Gastrocnemius medialis (tissue), 4 donors: ENCODE measurements around the gene ANTXR1. TPM values are rescaled to one million over a fixed set of nuclear protein-coding genes. Genes with fewer than 3 reads are reported as not detected.

Source experiments
- ATAC-seq, 2 donors: fragments of 150-250 bp; one replicate each; pipeline ENCODE4 v1.9.1; 2016
- DNase-seq, 2 donors: peaks; one replicate each; pipeline ENCODE4 v3.0.0-alpha.2; 2019
- H3K27ac ChIP-seq, 4 donors: fragments of 200-600 bp; sonication (generic); 1 replicate in 1 of 4; 2 replicates in 3 of 4; pipeline ENCODE4 v1.5.1; 2016 to 2018; ENCODE audit warnings: mild to moderate bottlenecking in 2 of 4, moderate library complexity in 1 of 4
- H3K27me3 ChIP-seq, 3 donors: fragments of 200-600 bp; sonication (generic) in 2 of 3; 1 replicate in 1 of 3; 2 replicates in 2 of 3; pipeline versions ENCODE4 v1.5.1 to v1.6.0; 2016 to 2019; ENCODE audit warnings: mild to moderate bottlenecking in 1 of 3, moderate library complexity in 1 of 3
- H3K36me3 ChIP-seq, 2 donors: fragments of 200-600 bp; sonication (generic) in 1 of 2; one replicate each; pipeline ENCODE4 v1.5.1; 2017 to 2018
- H3K4me1 ChIP-seq, 2 donors: fragments of 200-600 bp; sonication (generic) in 1 of 2; one replicate each; pipeline ENCODE4 v1.5.1; 2016 to 2017; ENCODE audit warnings: mild to moderate bottlenecking in 2 of 2
- H3K4me3 ChIP-seq, 4 donors: fragments of 200-600 bp; sonication (generic) in 3 of 4; 1 replicate in 1 of 4; 2 replicates in 3 of 4; pipeline ENCODE4 v1.5.1; 2016 to 2019; ENCODE audit warnings: mild to moderate bottlenecking in 2 of 4
- H3K9me3 ChIP-seq, 3 donors: fragments of 200-600 bp; sonication (generic) in 2 of 3; 1 replicate in 1 of 3; 2 replicates in 2 of 3; pipeline ENCODE4 v1.5.1; 2016 to 2019
- POLR2A ChIP-seq, 2 donors: fragments of 450-650 bp; IDR thresholded peaks; one replicate each; pipeline ENCODE4 v1.6.1; 2017; ENCODE audit warnings: antibody characterized with exemption in 2 of 2, mild to moderate bottlenecking in 2 of 2, moderate library complexity in 2 of 2
- in situ Hi-C, 4 donors: fragments of 200-750 bp; cut with MboI; loops; one replicate each; pipeline versions ENCODE4 v1.15.0 to v1.8.0; 2017; ENCODE audit warnings: low sequenced_read_pairs in 4 of 4
- intact Hi-C: fragments of 100-400 bp; cut with DNase I; formaldehyde crosslinking; loops from one replicate; pipeline ENCODE4 v1.15.1; 2023; ENCODE audit warnings: low total_unique reads
- total RNA-seq, 4 donors: library from RNA; depleted of rRNA; stranded (reverse); fragments of >200 nt; gene quantifications; one replicate each; pipeline versions ENCODE4 v1.1.0 to v1.2.3, GENCODE V29; 2016
- TF ChIP-seq, protein P1 (sequence below), 5 experiments: fragments of 450-650 bp in 3 of 5; fragments of 200-600 bp in 2 of 5; sonication (generic) in 2 of 5; IDR thresholded peaks in 4 of 5; conservative IDR thresholded peaks in 1 of 5; 1 replicate in 4 of 5; 2 replicates in 1 of 5; pipeline ENCODE4 v1.5.1; 2016 to 2019; ENCODE audit warnings: antibody characterized with exemption in 5 of 5, mild to moderate bottlenecking in 3 of 5, moderate library complexity in 3 of 5

ANTXR1 gene
- total RNA-seq, 4 donors from 2014 or later = 8.0 to 13.6 (median 9.7) TPM

DNA sequence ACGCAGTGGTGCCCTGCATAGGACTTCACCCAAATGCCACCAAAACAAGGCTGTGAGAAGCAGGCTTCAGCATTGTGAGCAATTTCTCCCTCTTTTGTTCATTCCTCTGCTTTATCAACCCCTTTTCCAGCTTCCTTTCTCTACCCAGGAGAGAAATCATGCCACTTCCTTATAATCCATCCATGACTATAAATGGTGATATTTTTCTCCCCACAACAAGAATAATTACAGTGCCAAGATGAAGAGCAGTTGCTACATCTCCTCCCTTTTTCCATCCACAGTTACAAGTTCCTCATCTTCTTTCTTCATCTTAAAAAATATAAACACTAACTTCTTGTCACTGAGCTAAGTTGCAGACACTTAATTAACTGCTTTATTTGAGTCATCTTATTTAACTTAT is 167.2 kb downstream of the ANTXR1 start:
- in situ Hi-C loops = no loop called here
- Histone ChIP-seq H3K27ac (no peak overlapping the region), H3K4me3 (no peak overlapping the region), H3K36me3 (no peaks in the 10 kb centered on the region), H3K27me3 (no peaks in the 10 kb centered on the region), H3K4me1 (peaks cover 16 to 19% of the 10 kb centered on the region in 2 donors), H3K9me3 (no peaks in the 10 kb centered on the region)
- DNase-seq = no peak
- no peak for ATAC-seq
- TF ChIP-seq, protein P1, sequence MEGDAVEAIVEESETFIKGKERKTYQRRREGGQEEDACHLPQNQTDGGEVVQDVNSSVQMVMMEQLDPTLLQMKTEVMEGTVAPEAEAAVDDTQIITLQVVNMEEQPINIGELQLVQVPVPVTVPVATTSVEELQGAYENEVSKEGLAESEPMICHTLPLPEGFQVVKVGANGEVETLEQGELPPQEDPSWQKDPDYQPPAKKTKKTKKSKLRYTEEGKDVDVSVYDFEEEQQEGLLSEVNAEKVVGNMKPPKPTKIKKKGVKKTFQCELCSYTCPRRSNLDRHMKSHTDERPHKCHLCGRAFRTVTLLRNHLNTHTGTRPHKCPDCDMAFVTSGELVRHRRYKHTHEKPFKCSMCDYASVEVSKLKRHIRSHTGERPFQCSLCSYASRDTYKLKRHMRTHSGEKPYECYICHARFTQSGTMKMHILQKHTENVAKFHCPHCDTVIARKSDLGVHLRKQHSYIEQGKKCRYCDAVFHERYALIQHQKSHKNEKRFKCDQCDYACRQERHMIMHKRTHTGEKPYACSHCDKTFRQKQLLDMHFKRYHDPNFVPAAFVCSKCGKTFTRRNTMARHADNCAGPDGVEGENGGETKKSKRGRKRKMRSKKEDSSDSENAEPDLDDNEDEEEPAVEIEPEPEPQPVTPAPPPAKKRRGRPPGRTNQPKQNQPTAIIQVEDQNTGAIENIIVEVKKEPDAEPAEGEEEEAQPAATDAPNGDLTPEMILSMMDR (IDR thresholded peaks at IDR 0.05 in 4 of 5, conservative IDR thresholded peaks at IDR 0.05 in 1 of 5) = no peak
- no peak for TF ChIP-seq POLR2A (IDR thresholded peaks at IDR 0.05)
- intact Hi-C loops = no loop called here

DNA sequence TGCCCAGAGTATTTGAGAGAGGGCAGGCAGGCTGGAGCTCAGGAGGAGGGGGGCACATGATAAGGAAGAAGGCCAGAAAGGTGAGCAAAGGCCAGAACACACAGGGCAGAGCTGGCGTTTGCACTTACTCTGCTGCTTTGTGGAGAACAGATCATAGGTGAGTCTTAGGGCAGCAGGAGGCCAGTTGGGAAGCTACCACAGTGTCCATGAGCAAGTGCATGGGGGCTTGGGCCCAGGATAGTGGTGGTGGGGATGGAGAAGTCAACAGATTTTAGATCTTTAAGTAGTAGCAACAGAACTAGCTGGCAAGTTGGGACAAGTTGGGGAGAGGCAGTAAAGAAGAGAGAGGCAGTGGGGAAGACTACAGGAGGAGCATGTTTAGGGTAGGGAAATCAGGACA is 168.0 kb downstream of the ANTXR1 start:
- intact Hi-C loops (no loop called here), in situ Hi-C loops (no loop called here)
- Histone ChIP-seq H3K36me3 (no peaks in the 10 kb centered on the region), H3K4me3 (no peak overlapping the region), H3K9me3 (no peaks in the 10 kb centered on the region), H3K27me3 (no peaks in the 10 kb centered on the region), H3K4me1 (peaks cover 16 to 19% of the 10 kb centered on the region in 2 donors), H3K27ac (no peak overlapping the region)
- no peak for TF ChIP-seq POLR2A (IDR thresholded peaks at IDR 0.05)
- DNase-seq = no peak
- no peak for ATAC-seq

DNA sequence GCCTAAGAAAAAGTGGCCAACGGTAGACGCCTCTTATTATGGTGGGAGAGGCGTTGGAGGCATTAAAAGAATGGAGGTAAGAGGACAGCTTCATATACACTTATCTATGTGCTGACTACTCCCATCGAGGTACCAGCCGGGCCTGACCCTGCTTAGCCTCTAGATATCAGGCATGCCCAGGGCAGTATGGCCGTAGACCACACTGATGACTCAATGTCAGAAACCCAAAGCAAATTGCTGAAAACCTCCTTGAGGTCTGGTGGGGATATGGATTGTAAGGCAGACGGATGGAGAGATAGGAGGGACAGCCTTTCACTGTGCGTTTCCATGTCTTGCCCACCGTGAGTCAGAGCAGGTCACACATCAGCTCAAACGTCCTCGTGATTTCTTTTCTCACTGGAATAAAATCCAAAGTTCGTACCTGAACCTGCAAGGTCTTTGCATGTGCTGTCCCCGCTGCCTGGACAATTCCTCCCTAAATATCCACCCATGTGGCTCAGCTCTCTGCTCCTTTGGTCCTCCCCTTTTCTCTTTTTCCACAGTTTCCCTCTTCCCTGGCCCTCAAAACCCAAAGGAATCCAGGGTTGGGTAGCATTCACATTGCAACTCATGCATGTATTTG is 168.9 kb downstream of the ANTXR1 start:
- no peak for ATAC-seq
- H3K36me3 ChIP-seq = no peaks in the 10 kb centered on the region
- no peaks in the 10 kb centered on the region for H3K27me3 ChIP-seq
- no peak for DNase-seq
- H3K9me3 ChIP-seq = no peaks in the 10 kb centered on the region
- TF ChIP-seq, protein P1 (IDR thresholded peaks at IDR 0.05 in 4 of 5, conservative IDR thresholded peaks at IDR 0.05 in 1 of 5) = no peak
- no peak for TF ChIP-seq POLR2A (IDR thresholded peaks at IDR 0.05)
- intact Hi-C loops (no loop called here), in situ Hi-C loops (no loop called here)
- no peak overlapping the region for H3K27ac ChIP-seq
- peaks cover 9 to 12% of the 10 kb centered on the region in 2 donors for H3K4me1 ChIP-seq
- no peak overlapping the region for H3K4me3 ChIP-seq

DNA sequence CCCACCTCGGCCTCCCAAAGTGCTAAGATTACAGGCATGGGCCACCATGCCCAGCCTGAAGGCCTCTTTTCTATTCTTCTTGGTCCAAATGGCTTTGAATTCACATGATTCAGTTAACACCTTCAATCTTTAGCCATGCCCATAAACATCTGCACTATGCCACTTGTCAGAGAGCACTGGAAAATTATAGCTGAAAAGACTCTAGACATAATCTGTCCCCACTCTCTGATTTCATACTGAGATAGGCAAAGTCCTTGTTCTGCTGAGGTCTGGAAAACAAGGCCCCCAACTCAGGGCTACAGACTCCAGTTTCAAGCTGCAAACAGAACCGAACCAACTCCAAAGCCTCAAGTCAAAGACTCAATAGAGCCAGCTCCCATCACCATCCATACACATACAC is 170.7 kb downstream of the ANTXR1 start:
- Histone ChIP-seq H3K9me3 (no peaks in the 10 kb centered on the region), H3K36me3 (no peaks in the 10 kb centered on the region), H3K4me3 (no peak overlapping the region), H3K4me1 (peaks cover 0 to 3% of the 10 kb centered on the region in 2 donors), H3K27ac (no peak overlapping the region), H3K27me3 (no peaks in the 10 kb centered on the region)
- intact Hi-C loops = no loop called here
- no peak for ATAC-seq
- in situ Hi-C loops = no loop called here
- DNase-seq = no peak
- no peak for TF ChIP-seq POLR2A (IDR thresholded peaks at IDR 0.05)
- TF ChIP-seq, protein P1 (IDR thresholded peaks at IDR 0.05 in 4 of 5, conservative IDR thresholded peaks at IDR 0.05 in 1 of 5) = no peak

DNA sequence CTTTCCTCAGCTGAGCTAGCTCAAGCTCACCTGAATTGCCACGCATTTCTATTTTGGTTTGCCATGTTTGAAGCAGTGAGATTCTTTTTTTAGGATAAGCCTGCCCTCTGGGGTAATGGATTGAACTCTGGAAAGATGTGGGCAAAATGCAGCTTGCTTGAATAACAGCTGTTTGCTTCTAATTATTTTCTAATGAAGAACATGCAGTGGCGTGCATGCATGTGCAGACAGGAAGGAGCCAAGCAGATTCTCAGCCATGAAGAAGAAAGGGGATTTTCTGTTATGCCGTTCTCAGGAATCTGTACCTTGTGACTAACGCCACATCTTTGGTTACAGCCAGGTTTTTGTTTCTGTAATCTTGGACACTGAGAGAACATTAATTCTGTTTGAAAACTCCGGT is 171.2 kb downstream of the ANTXR1 start:
- H3K4me3 ChIP-seq = no peak overlapping the region
- DNase-seq (no peak), ATAC-seq (no peak)
- in situ Hi-C loops = no loop called here
- no peaks in the 10 kb centered on the region for H3K36me3 ChIP-seq
- H3K4me1 ChIP-seq = peaks cover 0 to 3% of the 10 kb centered on the region in 2 donors
- no peak for TF ChIP-seq POLR2A (IDR thresholded peaks at IDR 0.05)
- TF ChIP-seq, protein P1 (IDR thresholded peaks at IDR 0.05 in 4 of 5, conservative IDR thresholded peaks at IDR 0.05 in 1 of 5) = no peak
- H3K9me3 ChIP-seq = no peaks in the 10 kb centered on the region
- intact Hi-C loops = no loop called here
- H3K27me3 ChIP-seq = no peaks in the 10 kb centered on the region
- H3K27ac ChIP-seq = no peak overlapping the region
